Stimulated activated CD8-positive, alpha-beta memory T cell treated with anti-CD3 and anti-CD28 coated beads, Interleukin-7, amount 100 ng/mL, for 24 hours (primary cell): ENCODE results near the gene KCNE5.
"Not testable (repeated sequence)": the region's sequence is repeated elsewhere in the genome, so short reads cannot be mapped to it uniquely, and the experiment has no call there.

Experiments used
- DNase-seq: peaks from one replicate; pipeline ENCODE4 v3.0.0-alpha.2; 2020; ENCODE audit warnings: low read depth

Gene KCNE5

DNA sequence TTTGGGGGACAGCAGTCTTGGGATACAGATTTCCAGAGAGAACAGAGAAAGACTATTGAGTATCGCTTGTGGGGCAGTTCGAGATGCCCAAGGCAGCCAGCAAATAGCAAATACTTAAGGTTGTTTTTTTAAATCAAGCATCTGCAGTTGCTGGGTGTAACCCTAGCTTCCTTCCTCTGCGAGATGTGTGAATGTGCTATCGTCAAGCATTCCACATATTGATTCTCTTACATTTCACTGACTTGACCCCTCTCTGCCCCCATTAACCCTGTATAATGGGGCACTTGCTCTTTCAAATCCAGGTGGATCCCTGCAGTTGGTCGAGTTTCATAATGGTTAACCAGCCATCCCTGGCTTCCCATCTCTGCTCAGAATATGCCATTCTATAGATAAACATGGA is 23.5 kb downstream of the KCNE5 start:
- no peak for DNase-seq

DNA sequence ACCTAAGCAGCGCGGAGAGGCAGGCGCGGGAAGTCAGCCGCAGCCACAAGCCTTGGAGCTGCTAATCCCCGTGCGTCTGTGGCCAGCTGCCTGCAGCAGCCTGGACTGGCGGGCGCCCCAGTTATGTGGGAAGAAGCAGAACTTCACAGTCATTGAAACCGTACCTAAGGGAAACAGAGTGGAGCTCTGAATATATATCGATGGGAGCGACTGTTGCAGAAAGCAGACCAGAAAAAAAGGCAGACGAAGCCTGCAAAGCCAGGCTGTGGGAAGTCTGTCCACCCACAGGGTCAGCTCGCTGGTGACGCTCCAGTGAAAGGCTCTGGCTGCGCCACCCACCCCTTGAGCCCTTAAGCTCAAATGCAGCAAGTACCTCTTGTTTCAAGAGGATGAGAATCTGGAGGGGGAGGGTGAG is 24.7 kb downstream of the KCNE5 start:
- no peak for DNase-seq

DNA sequence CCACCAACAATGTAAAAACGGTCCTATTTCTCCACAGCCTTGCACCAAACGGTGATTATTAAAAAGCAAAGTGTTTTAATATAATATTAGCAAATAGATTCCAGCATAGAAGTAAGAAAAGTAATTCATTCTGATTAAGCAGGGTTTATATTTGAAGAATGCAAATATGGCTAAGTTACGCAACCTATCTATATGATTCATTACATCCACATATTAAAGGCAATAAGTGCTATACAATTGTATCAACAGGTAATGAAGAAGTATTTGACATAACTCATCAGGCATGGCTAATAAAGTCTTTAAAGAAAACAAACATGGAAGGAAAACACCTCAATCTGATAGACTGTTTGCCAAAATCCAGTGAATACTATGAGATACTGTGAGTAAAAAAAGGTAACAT is 29.0 kb downstream of the KCNE5 start:
- DNase-seq, result no peak

DNA sequence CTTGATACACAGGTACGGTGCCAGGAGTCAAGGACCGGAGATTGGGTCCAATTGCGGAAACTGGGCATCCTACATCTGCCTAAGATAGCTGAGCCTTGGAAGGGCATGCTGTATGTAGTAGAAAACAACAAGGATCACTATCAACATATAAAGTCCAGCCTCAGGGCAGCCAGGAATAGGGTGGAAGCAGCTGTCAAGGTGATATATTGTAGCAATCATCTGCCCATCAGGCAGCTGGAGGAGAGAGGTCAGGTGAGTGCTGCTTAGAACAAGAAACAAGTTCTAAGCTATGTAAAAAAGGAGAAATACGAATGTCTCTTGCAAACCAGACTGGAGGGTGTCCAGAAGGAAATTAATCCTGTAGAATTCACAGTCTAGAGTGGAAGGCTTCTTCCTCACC is 34.8 kb downstream of the KCNE5 start:
- no peak for DNase-seq

DNA sequence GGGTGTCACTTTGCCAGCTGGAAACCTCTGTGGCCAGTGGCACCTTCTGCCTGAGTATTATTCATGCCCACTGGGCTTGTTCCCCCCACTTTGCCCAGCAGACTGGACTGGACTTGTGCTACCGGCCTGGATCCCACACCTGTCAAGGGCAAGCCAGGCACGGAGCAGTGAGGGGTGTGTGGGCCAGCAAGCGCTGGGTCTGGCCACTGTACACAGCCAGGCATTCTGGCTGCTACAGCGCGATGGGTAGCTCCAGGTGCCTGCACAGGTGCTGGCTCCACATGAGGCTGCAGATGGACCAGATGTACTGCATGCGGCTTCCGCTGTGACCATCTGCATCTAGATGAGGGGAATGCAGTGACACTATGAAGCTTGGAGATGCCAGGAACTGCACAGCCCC is 39.5 kb downstream of the KCNE5 start:
- no peak for DNase-seq

DNA sequence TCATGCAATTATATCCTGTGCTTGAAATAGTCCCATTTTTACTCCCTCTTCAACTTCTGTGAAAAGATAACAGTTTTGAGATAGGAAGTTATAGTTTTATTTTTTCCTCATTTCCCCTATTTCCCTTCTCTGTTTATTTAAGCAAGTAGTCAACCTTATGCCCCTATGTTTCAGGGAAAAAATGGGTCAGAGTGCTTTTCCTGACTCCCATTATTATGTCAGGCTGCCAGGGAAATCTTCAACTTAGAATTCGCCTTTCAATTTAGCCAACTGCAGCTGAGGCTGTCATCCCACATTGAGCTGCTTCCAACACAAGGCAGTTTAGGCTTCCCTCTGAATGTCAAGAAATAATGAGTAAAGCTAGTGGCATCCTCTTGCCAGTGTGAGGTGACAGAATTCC is 46.1 kb downstream of the KCNE5 start:
- no peak for DNase-seq

DNA sequence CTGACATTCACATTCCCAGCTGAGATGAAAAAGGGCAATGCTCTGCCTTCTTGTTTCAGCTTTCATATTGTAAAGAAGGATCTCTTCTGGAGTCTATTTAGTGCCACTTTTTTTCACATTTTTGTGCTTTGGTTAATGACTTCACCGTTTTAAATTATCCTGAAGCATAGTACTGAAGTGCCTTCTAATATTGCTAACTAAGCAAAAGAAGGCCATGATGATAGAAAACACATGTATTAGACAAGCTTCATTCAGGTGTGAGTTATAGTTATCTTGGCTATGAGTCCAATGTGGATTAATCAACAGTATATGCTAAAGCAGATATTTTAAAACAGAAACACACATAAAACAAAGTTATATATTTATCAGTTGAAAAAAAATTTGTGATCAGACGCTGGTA is 47.9 kb downstream of the KCNE5 start:
- no peak for DNase-seq

DNA sequence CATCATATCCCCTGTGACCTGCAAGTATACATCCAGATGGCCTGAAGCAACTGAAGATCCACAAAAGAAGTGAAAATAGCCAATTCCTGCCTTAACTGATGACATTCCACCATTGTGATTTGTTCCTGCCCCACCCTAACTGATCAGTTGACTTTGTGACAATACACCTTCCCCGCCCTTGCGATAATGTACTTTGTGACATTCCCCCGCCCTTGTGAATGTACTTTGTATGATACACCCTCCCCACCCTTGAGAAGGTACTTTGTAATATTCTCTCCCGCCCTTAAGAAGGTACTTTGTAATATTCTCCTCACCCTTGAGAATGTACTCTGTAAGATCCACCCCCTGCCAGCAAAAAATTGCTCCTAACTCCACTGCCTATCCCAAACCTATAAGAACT is 48.9 kb downstream of the KCNE5 start:
- not testable (repeated sequence) for DNase-seq
